Fibroblast of the aortic adventitia (primary cell): ENCODE results near the gene CSNK1G3. TPM values are rescaled to one million over a fixed set of nuclear protein-coding genes. Genes with fewer than 3 reads are reported as not detected.

Experiments
- DNase-seq: peaks from one replicate; pipeline ENCODE4 v3.0.0-alpha.2; 2010; ENCODE audit warnings: low read depth
- H3K4me3 ChIP-seq: 2 replicates; pipeline ENCODE4 v1.5.1; 2011; ENCODE audit warnings: low read depth, mild to moderate bottlenecking, control low read depth, low read length, moderate library complexity
- CTCF ChIP-seq: IDR thresholded peaks from 2 replicates; pipeline ENCODE4 v1.5.1; 2011; ENCODE audit warnings: mild to moderate bottlenecking, low read length, control low read depth, inconsistent platforms; ENCODE audit not compliant: insufficient read depth
- total RNA-seq: library from RNA; depleted of rRNA; stranded (reverse); fragments of >200 nt; gene quantifications from 2 replicates; pipeline ENCODE4 v1.2.3, GENCODE V29; 2012; ENCODE audit warnings: low replicate concordance

The CSNK1G3 gene
- total RNA-seq, 1 donor = 73.8 TPM

DNA sequence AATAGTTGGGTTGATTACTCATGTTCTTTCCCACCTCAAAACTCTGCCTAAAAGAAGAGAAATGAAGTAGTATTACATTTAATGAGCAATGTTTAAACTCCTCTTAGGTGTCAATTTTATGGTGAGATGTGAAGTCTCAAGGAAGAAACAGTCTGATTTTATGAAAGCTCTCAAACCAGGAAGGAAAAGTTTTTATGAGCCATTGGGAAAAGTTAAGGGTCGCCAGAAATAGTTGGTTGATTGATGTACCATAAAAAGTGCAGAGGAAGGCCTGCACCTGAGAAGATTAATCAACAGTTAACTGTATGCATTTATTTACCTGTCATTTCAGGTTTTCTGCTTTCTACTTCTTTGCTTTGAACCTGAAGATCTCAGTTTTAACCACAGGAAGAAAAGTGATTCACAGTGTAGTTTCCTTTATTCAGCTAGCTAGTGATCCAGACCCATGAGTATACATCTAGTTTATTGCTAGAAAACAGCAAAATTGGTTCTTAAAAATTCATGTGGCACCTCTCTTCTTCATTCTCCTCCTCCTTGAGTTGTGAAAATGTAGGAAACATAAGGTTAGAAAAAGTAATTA, 133.1 kb downstream of the CSNK1G3 start:
- no peak overlapping the region for H3K4me3 ChIP-seq

DNA sequence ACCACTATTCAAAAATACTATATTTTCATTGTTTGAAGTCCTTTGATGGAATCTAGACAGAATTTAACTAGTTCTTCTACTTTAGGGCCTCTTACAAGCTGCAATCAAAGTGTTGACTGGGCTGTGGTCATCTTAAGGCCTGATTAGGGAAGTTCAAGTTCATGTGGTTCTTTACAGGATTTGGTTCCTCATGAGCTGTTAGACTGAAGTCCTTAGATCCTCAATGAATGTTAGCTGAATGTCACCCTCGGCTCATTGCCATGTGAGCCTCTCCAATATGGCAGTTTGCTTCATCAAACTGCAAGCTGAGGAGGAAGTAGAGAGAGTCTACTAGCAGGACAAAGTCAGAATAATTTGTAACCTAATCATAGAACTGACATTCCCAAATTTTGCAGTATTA, 135.1 kb downstream of the CSNK1G3 start:
- no peak for TF ChIP-seq CTCF
- no peak for DNase-seq
- no peak overlapping the region for H3K4me3 ChIP-seq

More for the DNA sequence above, 133.1 kb downstream of the CSNK1G3 start:
- no peak for DNase-seq
- no peak for TF ChIP-seq CTCF

- no peak overlapping the region for H3K4me3 ChIP-seq
- no peak for TF ChIP-seq CTCF
- DNase-seq = no peak
Observed at GRCh38 chr5:123651234-123651633, 139.3 kb downstream of the CSNK1G3 start.

GRCh38 chr5:123659011-123659410, 147.0 kb downstream of the CSNK1G3 start:
- no peak for TF ChIP-seq CTCF
- peak; percentile 41 for DNase-seq
- no peak overlapping the region for H3K4me3 ChIP-seq

DNA sequence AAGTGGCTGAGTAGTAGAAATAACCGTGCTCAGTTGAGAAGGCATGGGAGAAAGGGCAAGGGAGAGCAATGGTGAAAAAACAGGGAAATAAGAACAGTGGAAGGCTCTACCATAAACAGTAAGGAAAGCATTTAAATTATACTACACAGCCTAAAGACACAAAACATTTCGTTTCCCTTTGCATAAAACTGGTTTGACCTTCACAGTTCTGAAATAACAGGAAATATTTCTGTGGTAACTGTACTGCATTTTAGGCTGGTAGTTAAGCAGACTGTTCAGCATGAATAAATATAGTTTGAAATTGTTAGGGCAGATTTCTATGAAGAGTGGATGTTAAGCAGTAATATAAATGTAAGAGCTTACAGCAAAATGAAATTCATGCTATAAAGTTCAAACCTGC, 147.5 kb downstream of the CSNK1G3 start:
- no peak overlapping the region for H3K4me3 ChIP-seq
- TF ChIP-seq CTCF = no peak
- no peak for DNase-seq

- no peak for TF ChIP-seq CTCF
- DNase-seq = no peak
Observed at GRCh38 chr5:123664961-123665360, 153.0 kb downstream of the CSNK1G3 start.

DNA sequence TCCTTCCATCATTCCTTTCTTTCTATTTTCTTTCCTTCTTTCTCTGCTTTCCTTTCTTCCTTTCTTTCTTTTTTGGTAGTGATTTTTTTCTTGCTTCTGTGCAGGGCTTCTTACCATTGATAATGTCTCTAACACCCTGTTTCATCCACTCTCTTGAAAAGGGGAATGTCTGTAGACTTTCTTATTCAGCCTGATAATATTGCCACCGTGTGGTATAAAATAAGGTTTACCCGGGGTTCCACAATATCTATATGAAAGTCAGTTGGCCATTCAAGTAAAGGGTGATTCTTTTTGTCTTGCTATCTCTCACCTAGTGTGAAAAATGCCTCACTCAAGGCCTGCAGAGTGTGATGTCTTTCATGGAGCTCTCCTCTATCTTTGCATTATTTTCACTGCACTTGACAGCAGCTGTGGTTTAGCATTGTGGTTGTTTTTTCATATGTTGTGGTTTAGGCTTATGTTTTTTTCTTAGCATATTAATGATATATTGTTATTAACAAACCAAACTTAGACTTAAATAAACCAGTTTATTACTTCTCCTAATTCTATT, 153.9 kb downstream of the CSNK1G3 start:
- DNase-seq = no peak
- TF ChIP-seq CTCF = no peak
- H3K4me3 ChIP-seq = no peak overlapping the region

More at GRCh38 chr5:123664961-123665360, 153.0 kb downstream of the CSNK1G3 start:
- H3K4me3 ChIP-seq = no peak overlapping the region
